Activated CD8-positive, alpha-beta memory T cell treated with anti-CD3 and anti-CD28 coated beads for 24 hours (primary cell): ENCODE results near the gene BSND.
"Not testable (repeated sequence)": the region's sequence is repeated elsewhere in the genome, so short reads cannot be mapped to it uniquely, and the experiment has no call there.

ENCODE experiments used
- DNase-seq: peaks from one replicate; pipeline ENCODE4 v3.0.0-alpha.2; 2020

Gene BSND

DNA sequence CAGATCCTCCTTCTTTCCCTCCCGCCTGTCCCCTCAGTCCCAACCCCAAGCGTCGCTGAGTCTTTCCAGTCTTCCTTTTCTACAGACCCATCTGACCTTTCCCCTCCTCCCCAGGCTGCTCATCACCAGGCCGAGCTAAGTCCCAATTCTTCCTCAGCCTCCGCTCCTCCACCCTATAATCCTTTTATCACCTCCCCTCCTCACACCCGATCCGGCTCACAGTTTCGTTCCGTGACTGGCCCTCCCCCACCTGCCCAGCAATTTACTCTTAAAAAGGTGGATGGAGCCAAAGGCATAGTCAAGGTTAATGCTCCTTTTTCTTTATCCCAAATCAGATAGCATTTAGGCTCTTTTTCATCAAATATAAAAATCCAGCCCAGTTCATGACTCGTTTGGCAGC is 25.4 kb downstream of the BSND start:
- DNase-seq, result not testable (repeated sequence)

DNA sequence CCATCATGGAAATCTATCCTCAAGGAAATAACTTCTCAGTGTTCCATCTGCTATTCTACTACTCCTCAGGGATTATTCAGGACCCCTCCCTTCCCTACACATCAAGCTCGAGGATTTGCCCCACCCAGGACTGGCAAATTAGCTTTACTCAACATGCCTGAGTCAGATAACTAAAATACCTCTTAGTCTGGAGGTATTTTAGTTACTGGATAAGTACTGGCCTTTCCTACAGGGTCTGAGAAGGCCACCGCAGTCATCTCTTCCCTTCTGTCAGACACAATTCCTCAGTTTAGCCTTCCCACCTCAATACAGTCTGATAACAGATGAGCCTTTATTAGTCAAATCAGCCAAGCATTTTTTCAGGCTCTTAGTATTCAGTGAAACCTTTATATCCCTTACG is 27.9 kb downstream of the BSND start:
- DNase-seq, result not testable (repeated sequence)

DNA sequence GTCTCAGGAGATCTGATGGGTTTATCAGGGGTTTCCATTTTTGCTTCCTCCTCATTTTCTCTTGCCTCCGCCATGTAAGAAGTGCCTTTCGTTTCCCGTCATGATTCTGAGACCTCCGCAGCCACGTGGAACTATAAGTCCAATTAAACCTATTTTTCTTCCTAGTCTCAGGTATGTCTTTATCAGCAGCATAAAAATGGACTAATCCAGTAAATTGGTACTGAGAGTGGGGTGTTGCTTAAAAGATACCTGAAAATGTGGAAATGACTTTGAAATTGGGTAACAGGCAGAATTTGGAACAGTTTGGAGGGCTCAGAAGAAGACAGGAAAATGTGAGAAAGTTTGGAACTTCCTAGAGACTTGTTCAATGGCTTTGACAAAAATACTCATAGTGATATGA is 32.4 kb downstream of the BSND start:
- DNase-seq, result not testable (repeated sequence)

DNA sequence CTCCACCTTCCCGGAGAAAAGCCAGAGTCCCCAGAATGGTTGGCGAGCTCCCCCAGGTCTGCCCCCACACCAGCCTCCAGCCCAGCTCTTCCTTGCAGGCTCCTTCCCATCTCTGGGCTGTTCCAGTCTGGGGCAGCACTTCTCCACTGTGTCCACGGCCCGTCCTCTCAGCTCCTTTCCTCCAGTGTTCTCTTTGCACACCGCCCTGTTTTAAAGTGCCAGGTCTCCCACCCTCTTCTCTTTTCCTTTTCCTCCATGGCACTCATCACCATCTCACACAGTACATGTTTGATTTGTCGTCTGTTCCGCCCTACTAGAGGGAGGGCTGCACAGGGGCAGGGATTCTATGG is 34.5 kb downstream of the BSND start:
- no peak for DNase-seq

DNA sequence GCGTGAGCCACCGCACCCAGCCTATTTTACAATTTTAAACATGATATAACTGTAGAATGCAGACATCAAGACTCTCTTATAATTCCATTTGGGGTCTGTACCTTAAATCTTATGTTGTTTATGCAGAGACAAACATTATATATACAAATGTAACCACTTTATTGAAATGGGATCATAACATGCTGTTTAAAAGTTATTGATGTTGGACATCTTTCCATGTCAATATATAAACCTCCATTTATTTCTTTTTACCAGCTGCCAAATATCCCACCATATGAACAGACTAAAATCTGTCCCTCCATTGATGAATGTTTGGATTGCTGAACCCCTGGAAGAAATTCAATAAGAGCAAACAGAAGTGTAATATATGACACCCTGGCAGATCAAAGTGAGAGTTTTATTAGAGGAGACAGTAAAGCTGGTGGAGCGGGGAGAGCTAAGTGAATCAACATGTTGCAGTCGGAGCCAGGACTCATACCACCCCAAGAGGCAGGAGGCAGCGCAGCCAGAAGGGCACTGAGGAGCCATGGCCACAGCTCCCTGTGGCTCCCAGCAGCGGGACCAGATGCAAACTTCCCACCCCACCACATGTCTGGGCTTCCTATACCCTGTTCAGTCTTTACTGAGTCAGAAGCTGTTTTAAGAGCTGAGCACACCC is 35.9 kb downstream of the BSND start:
- DNase-seq, result no peak

DNA sequence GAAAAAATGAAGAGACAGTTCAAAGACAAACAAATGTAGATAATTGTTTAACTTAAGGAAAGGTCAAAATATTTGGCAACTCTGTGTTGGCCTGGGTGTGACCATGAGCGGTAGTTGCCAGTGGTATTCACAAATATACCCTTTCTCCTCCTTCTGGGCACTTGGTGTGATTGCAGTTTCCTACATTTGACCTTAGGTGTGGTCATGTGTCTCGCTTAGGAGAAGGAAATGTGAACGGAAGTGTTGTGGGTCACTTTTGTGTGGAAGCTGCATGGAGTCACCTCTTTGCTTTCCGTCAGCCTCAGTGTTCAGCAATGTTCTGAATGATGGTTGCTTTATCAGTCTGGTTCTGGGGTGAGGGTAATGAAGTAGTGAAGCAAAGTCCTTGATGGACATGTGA is 37.2 kb downstream of the BSND start:
- DNase-seq, result no peak

DNA sequence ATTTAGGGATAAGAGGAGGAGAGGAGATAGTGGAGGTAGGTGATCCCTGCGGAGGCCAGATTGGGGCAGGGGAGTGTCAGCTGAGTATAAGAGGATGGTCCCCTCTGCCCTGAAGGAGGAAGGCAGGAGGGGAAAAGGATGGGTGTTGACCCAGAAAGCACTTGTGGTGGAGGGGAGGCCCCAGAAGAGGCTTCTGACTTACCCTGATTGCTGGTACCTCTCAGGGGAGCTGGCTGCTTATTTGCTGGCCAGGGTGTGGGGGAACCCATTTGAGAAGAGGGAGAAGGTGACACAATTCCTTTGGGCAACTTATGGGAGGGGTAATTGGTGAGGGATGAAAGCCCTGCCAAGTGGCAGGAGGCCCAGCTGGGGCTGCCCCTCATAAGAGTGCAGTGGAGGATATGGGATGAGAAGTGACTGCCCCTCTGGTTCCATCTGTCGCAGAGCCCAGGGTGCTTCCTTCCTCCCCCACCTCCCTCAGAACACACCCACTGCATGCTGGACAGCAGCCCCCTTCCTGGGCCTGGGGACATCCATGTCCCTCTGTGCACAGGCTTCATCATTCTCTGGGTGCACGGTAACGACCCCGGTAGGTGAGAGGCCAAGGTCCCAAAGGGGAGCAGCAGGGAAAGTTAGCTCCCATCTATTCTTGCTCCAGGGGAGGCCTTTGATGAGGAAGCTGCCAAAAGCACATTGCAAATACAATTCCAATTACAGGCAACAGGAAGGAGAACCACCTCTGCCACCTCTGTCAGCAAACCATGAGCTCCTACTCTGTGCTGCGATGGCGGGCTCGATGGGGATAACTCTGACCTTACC is 39.2 kb downstream of the BSND start:
- DNase-seq, result no peak

DNA sequence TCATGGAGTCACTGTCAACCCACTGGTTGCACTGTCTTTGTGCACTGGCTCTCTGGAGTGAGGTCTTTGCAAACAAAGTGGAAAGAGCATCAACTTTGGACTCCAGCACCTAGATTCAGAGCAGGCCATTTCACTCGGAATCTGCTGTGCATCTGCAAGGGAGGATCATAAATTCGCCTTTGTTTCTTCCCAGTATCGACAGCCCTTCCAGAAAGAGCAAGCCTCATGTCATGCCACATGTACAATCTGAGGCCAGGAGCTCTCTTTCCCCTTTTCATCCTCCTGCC is 39.8 kb downstream of the BSND start:
- DNase-seq, result no peak

DNA sequence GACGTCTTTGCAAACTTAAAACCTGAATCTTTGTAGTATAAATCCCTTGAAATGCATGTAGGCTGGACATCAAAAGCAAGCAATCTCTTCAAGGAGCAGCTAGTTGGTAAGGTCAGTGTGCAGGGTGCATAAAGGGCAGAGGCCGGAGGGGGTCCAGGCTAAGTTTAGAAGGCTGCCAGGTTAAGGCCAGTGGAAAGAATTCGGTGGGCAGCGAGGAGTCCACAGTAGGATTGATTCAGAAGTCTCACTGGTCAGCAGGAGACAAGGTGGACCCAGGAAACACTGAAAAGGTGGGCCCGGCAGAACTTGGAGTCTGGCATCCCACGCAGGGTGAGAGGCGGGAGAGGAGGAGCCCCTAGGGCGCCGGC is 40.2 kb downstream of the BSND start:
- no peak for DNase-seq

DNA sequence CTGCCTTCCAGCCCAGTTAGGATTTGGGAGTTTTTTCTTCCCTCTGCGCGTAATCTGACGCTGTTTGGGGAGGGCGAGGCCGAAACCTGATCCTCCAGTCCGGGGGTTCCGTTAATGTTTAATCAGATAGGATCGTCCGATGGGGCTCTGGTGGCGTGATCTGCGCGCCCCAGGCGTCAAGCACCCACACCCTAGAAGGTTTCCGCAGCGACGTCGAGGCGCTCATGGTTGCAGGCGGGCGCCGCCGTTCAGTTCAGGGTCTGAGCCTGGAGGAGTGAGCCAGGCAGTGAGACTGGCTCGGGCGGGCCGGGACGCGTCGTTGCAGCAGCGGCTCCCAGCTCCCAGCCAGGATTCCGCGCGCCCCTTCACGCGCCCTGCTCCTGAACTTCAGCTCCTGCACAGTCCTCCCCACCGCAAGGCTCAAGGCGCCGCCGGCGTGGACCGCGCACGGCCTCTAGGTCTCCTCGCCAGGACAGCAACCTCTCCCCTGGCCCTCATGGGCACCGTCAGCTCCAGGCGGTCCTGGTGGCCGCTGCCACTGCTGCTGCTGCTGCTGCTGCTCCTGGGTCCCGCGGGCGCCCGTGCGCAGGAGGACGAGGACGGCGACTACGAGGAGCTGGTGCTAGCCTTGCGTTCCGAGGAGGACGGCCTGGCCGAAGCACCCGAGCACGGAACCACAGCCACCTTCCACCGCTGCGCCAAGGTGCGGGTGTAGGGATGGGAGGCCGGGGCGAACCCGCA is 40.8 kb downstream of the BSND start, which contains the start of gene PCSK9:
Gene PCSK9 (plus strand): TSS at position 207 of the 741 bp plus-strand sequence. CDS start 290 bp downstream, at position 497.
- DNase-seq, result no peak

DNA sequence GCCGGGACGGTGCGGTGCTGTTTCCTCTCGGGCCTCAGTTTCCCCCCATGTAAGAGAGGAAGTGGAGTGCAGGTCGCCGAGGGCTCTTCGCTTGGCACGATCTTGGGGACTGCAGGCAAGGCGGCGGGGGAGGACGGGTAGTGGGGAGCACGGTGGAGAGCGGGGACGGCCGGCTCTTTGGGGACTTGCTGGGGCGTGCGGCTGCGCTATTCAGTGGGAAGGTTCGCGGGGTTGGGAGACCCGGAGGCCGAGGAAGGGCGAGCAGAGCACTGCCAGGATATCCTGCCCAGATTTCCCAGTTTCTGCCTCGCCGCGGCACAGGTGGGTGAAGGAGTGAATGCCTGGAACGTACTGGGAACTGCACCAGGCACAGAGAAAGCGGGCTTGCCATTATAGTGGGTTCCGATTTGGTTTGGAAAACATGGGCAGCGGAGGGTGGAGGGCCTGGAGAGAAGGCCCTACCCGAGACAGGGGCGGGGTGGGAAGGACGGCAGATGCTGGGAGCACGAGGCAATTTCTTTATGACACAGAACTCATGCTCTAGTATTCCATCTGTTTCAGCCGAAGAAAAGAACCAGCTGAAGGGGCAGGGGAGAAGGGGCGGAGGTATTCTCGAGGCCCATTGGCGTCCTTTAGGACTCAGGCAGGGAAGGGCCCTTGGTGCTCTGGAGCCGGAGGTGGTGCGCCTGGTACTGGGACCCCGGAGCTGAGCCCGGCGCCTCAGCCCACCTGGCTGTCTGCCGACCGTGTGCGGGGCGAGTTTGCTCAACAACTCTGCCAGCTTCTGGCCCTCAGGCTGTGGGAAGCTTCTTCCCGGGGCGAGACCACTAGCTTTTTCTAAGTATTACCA is 41.6 kb downstream of the BSND start:
- DNase-seq, result no peak

DNA sequence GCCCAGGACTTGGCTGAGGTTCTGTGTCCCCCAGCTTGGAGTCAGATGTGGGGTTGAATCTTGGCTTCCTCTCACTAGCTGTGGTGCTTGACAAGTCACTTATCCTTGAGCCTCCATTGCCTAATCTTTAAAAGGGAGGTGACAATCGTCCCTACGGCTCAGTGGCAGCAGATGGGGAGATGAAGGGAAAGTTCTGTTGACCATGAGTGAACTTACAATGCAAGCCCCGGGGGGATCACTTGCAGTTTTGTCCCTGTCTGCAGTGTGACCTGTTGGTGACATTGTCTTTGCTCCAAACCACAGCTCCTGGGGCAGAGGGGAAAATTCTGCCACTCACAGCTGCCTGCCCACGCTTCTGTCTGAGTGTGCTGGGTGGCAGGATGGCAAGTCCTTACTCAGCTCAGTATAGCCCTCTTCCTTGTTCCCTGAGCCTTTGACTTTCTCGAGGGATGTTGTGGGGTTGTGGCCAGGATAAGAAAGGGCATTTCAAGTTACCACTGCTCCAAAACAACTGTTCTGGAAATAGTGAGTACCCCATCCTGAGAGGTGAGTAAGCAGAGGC is 42.3 kb downstream of the BSND start:
- DNase-seq, result no peak

DNA sequence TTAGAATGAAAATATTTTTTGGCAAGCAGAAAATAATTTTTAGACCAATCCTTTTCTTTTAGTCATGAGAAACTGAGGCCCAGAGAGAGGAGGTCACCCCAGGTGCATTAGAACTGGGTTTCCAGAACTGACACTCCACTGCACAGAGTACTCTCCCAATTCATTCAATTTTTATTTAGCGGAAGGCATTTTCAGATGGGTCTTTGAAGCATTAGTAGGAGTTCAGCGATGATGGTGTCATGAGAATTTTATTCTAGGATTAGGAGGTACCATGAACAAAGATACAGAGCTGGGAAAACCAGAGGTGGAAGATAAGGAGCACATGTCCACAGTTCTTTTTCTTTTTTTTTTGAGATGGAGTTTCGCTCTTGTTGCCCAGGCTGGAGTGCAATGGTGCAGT is 42.9 kb downstream of the BSND start:
- no peak for DNase-seq

DNA sequence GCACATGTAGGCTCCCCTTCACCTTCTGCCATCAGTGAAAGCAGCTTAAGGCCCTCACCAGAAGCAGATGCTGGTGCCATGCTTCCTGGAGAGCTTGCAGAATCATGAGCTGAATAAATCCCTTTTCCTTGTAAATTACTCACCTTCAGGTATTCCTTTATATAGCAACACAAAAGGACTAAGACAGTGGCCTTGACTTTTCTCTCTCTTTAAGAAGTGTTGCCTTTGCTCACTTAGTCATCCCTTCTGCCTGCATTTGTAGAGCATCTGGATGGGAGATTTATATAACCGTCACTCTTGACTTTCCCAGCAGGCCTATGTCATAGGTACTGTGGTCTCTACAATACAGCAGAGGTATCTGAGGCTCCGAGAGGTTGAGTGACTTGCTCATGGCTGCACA is 44.3 kb downstream of the BSND start:
- DNase-seq, result no peak

DNA sequence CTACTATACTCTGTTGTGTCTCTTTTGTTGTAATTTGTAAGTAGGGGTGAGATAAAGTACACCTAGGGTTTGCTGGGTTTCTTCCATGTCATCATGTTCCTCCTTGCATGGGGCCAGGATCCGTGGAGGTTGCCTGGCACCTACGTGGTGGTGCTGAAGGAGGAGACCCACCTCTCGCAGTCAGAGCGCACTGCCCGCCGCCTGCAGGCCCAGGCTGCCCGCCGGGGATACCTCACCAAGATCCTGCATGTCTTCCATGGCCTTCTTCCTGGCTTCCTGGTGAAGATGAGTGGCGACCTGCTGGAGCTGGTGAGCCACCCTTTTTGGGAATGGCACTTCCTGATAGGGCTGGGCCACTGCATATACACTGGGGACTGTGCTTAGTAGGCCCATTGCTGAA is 45.0 kb downstream of the BSND start:
- DNase-seq, result no peak

DNA sequence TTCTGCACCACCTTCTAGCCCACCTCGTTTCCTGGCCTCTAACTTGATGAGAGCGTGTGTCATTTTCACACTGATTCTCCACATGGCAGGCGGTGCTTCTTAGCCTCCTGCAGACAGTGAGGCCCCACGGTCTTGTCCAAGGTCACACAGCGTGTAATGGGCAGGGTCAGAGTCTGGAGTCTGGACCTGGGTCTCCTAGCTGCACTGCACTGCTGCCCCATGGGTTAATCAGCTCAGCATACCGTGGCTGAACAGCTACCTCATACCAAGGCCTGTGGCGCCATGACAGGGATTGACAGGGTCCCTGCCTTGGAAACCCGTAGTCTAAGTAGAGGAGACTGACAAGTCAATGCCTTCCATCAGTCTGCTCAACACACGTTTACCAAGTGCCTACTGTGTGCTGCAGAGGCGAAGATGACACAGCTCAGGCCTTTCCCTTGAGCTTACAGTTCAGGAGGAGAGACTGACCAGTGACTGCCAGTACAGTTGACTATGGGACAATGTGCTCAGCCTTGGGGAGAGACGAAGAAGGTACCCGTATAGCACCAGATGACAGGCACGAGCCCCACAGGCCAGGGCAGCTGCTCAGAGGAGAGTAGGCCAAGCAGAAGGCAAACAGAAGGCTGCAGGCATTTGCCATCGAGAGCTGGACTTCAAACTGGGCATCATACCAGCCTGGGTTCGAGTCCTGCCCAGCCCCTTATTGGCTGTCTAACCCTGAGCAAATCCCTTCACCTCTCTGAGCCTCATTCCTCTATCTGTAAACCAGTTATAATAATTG is 46.1 kb downstream of the BSND start:
- DNase-seq, result no peak

DNA sequence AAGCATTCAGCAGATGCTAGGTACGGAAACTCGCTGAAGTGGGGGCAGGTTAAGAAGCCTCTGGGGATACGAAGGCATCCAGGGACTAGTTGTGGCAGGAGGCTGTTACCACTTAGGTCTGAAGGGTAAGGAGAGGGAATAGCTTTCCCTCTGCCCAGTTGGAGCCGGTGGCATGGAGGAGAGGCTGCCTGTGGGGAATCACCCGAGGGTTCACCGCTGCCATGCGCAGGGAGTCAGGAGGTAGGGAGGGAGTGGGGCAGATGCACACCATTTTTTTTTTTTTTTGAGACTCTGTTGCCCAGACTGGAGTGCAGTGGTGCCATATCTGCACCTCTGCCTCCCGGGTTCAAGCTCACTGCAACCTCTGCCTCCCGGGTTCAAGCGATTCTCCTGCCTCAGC is 46.7 kb downstream of the BSND start:
- no peak for DNase-seq

DNA sequence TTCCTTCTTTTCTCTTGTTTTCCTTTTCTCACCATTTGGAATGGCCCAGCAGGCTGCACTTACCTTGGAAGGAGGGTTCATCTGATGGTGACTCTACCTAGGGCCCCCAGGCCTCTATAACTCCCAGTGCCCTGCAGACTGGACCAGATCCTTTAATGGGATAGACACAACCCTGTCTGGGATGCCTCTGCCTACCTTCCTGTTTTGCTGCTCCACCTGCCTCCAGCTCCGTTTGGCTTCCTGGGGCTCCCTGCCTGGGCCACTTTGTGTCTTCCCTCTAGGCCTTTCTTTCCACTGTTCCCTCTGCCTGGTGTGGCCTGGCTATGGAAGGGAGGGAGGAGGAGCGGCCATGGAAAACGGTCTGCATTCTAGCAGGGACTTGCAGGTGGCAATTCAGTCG is 48.1 kb downstream of the BSND start:
- DNase-seq, result no peak

DNA sequence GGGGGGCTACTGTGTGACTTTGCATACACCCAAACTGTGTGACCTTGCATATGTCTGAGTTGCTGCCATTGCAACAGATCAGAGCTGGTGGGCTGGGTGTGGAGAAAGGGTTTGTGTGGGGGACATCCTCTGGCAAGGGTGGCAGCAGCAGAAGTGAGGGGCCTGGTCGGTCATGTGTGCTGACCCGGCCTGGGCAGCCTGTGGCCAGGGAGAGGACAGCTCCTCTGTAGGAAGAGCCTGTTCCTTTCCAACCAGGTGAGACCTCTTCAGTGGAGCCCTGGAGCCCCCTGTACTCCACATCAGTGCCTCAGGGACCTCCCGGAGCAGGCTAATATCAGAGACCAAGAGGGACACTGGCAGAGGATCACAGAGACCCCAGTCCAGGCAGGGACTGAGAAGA is 48.9 kb downstream of the BSND start:
- DNase-seq, result no peak

DNA sequence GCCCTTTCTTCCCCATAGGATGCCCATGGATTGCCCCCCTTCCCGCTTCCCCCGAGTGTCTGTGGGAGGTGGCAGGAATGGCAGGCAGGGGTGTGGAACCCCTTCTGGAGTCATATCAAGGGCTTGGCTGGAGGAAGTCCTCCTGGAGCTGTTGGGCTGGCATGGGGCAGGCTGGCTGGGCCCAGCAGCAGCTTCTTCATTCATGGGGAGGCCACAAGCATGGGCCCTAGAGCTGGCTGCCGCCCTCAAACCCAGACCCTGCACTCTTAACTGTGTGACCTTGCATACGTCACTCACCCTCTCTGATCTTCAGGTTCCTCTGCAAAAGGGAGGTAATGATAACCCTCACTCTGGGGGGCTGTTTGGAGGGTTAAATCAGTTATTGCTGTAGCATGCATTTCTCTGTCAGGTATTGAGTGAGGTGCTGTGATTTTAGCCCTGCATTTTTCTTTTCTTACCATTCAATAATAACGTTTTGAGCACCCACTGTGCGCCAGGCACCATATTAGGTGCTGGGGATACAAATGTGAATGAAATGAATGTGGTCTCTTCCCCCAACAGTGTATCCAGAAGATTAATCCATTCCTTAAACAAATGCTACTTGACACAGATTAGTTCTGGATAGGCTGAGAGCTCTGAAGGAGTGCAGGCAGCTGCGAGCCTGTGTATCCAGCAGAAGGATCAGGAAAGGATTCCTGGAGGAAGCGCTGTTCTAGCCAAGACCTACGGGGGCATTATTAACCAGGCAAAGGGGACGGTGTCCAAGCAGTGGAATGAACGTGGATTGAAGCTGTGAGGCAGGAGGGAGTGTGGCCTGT is 49.9 kb downstream of the BSND start:
- no peak for DNase-seq

DNA sequence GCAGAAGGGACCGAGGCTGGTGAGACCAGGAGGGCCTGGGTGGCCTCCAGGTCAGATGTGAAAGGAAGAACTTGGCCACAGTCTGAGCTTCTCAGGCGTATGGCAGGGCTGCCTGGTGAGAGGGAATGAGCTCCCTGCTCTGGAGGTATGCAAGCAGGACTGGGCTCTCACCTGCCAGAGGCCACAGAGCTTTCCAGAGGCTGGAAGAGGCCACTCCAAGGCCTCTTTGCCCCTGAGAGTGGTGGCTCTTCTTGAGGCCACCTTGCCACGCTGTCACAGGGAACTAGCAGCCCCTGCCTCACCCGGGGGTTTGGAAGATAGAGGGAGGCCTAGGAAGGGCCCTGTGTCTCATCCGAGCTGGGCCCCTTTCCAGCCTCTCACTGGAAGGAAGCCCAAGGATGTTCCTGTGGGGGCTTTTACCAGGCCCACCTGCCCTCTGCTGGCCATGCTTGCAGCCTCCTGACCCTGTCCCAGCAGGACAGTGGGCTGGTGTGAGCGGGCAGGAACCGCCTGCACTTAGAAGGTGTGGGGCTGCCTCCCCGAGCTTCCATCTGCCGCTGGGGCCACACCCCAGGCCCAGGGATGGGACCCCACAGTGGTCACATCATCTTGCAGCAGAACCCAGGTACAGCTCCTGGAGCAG is 50.7 kb downstream of the BSND start:
- no peak for DNase-seq
